Inflammatory macrophage (primary cell): ENCODE measurements around the gene TERF2IP.

Source experiments
- DNase-seq, 2 donors: peaks; one replicate each; pipeline ENCODE4 v3.0.0-alpha.2; 2020 to 2022

TERF2IP gene

GRCh38 chr16:75640598-75640997 is 7.0 kb upstream of the TERF2IP start:
- DNase-seq = no peak

DNA sequence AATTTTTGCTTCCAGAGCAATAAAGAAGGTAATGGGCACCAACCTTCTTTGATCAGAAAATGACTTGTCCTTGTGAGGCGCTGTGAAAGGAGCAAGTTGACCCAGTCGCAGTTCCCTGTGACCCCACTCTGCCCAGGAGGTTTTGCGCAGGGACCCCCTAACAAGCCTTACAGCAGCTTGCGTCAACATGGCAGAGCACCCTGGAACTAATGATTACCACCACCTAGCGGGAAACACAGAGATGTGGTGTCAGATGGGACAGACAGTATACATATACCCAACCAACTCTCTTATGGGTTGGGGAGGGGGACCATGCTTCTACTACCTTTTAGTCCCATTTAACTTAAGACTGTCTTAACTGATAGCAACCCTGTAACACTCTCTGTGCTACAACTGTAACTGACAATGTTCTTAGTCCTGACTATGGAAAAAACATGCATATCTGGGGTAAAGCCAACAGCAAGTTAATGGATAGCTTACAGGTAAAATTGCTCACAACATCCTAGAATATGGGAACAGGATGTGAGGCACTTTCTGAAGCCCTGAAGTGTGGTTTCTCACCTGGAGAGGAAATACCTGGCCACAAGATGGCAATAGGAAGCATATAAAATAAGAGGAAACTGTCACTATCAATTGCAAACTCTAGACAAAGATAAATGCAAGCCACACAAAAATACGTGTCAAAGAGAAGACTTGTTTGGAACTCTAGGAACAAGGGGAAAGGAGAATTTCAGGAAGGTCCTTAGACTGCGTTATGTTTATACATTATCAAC is 3.1 kb upstream of the TERF2IP start:
- DNase-seq = no peak

GRCh38 chr16:75647112-75647491 is 471 bp upstream of the TERF2IP start:
- peak in 1 of 2 donors; percentile 8 for DNase-seq

- peak; percentile 69 to 75 for DNase-seq
Measured at GRCh38 chr16:75648265-75649076, 898 bp downstream of the TERF2IP start.

- no peak for DNase-seq
Measured at GRCh38 chr16:75653922-75654321, 6.3 kb downstream of the TERF2IP start.

DNA sequence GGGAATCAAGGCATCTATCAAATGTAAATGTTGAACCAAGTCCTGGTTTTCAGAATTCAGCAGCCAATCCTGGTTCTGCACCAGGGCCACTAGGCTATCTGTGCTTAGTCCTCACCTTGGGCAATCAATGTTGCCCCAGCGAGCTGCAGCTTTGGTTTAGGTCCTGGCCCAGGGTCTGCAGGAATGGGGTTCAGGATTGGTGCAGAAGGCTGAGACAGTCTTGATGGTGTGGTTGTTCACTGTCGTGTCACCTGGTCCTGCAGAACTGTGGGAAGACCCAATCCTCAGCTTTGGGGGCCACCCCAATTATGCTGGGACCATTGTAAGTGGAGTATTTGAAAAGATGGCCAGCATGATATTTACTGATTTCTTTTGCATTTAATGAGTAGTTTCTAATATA is 10.6 kb downstream of the TERF2IP start:
- DNase-seq = no peak

DNA sequence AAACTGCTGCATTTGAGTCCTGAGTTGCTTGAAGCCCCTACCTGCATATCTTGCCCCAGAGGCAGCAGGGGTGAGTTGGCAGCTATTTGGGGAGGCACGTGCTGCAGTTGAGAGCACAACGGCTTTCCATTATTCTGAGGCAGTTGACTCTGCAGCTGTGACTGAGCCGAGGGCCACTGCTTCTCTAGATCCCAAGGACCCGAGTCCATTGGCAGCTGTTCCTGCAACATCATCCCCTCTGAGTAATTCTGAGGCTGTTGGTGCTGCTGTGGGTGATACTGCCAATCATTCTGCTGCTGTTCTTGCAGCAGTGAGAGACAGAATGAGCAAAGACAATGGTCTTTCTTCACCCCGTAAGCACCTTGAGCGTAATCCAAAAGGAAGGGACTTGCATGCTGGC is 12.7 kb downstream of the TERF2IP start:
- no peak for DNase-seq

GRCh38 chr16:75660726-75661302 is 13.2 kb downstream of the TERF2IP start:
- no peak for DNase-seq

GRCh38 chr16:75667503-75667902 is 19.9 kb downstream of the TERF2IP start:
- DNase-seq = no peak

GRCh38 chr16:75676909-75677308 is 29.3 kb downstream of the TERF2IP start, which contains the start of gene CPHXL2:
CPHXL2 (minus strand) TSS chr16:75677009; CDS start chr16:75676999, 10 bp downstream.
- DNase-seq = no peak

DNA sequence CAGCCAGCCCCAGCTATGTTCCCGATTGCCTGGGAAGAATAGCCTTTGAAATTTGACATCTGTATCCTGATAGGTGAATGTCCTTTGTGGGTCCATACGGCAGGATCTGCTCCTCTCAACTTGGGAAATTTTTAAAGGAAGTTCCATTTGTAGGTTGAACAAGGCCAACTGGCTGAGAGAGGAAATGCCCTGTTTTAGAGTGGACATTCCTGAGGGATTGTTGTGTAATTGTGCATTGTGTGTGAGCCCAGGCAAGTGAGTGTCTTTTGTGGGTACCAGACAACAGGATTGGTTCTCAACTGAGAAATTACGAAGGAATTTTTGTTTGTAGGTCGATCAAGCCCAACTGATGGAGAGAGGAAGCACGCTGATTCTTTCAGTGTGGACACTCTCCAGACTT is 31.8 kb downstream of the TERF2IP start:
- DNase-seq = no peak

GRCh38 chr16:75682308-75682707 is 34.7 kb downstream of the TERF2IP start:
- DNase-seq = no peak

GRCh38 chr16:75687361-75687760 is 39.8 kb downstream of the TERF2IP start:
- DNase-seq = no peak

GRCh38 chr16:75695708-75696107 is 48.1 kb downstream of the TERF2IP start:
- no peak for DNase-seq

DNA sequence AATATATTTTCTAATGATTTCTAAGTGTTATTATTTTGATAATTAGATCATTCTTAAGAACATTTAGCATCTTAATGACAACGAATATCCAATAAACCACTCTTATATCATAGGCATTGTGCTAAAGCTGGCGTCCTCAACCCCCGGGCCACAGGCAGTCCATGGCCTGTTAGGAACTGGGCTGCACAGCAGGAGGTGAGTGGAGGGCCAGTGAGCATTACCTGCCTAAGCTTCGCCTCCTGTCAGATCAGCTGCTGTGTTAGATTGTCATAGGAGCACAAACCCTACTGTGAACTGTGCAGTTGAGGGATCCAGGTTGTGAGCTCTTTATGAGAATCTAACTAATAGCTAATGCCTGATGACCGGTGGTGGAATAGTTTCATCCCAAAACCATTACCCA is 50.0 kb downstream of the TERF2IP start:
- no peak for DNase-seq

DNA sequence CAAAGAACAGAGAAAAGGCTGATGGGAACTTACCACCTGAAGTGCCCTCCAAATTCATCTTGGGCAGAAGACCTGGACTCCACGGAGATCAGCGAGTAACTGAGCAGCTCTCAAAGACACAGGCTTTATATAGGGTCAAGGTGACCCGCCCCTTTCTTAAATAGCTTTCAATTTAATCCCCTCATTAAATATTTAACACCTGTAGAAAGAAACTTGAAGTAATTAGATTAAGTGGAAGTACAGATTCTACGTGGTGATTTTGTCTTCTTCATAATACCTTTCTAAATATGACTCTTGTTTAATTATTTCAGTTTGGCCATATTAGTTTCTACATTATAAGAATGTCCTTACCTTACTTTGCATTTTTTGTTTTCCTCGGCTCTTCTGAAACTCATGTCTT is 53.8 kb downstream of the TERF2IP start, which contains the start of gene DUXB:
Gene DUXB, minus strand, starts transcription at position 101 of the 400 bp plus-strand sequence. Its CDS starts 43 bp downstream, at position 58.
- no peak for DNase-seq

GRCh38 chr16:75702242-75702641 is 54.7 kb downstream of the TERF2IP start:
- DNase-seq = no peak

- no peak for DNase-seq
Measured at GRCh38 chr16:75703306-75703705, 55.7 kb downstream of the TERF2IP start.
